K562 (cell line): ENCODE data around the gene SMIM35. TPM values are rescaled to one million over a fixed set of nuclear protein-coding genes. Genes with fewer than 3 reads are reported as not detected.

Experiments
- ATAC-seq: fragments of 200-7000 bp; cut with Tn5 transposase; 3 replicates; pipeline ENCODE4 v1.9.1; 2020; ENCODE audit warnings: moderate library complexity
- BruUV-seq: library from RNA; stranded (reverse); fragments of 400-500 nt; replicated peaks from 2 replicates; lab custom pipeline; 2021; lab: Mats Ljungman, UMichigan
- CTCF ChIA-PET: fragments of 300-600 bp; formaldehyde crosslinking; extraction: SDS; loops from one replicate; lab custom pipeline; 2021; ENCODE audit warnings: low intra/inter-chr PET ratio; lab: Yijun Ruan, JAX
- POLR2A ChIA-PET: fragments of 300-600, 350-650 bp; sonication (Branson Sonifier 250); formaldehyde crosslinking; extraction: SDS; loops from one replicate; lab custom pipeline; 2021; ENCODE audit warnings: antibody characterized with exemption, inconsistent platforms; lab: Yijun Ruan, JAX
- DNase-seq, 4 experiments: peaks; one replicate each; pipeline versions ENCODE4 v3.0.0 to v3.0.0-alpha.2; 2011 to 2018; ENCODE audit warnings: low spot score in 3 of 4, mixed read lengths in 3 of 4; ENCODE audit errors: extremely low read depth in 1 of 4
- FAIRE-seq: peaks from 2 replicates; lab custom pipeline; 2011; peaks lifted over from hg19 to GRCh38; lab: Jason Lieb, UNC
- H2AFZ ChIP-seq: 2 replicates; pipeline ENCODE4 v1.6.0; 2011; ENCODE audit warnings: low read depth, low read length, control low read depth, inconsistent platforms
- H3K27ac ChIP-seq: fragments of 200-600 bp; 3 replicates; pipeline ENCODE4 v1.8.0; 2011; ENCODE audit warnings: low read depth, mild to moderate bottlenecking, control low read depth, inconsistent platforms, low read length, moderate library complexity, mixed read lengths; ENCODE audit errors: extremely low read depth
- H3K27me3 ChIP-seq, 2 experiments: fragments of 300-600 bp in 1 of 2; 2 replicates in 1 of 2; 3 replicates in 1 of 2; pipeline versions ENCODE4 v1.6.0 to v1.8.0; 2011; ENCODE audit warnings: inconsistent platforms in 2 of 2, low read length in 2 of 2, mild to moderate bottlenecking in 1 of 2, mixed read lengths in 1 of 2, moderate library complexity in 1 of 2; ENCODE audit not compliant: control insufficient read depth in 2 of 2, insufficient read depth in 2 of 2
- H3K36me3 ChIP-seq: fragments of 300-600 bp; 3 replicates; pipeline ENCODE4 v1.8.0; 2011; ENCODE audit warnings: mild to moderate bottlenecking, low read length, inconsistent platforms; ENCODE audit not compliant: control insufficient read depth, insufficient read depth
- H3K4me1 ChIP-seq, 2 experiments: fragments of 200-600 bp in 1 of 2; replicated peaks in 1 of 2; 2 replicates in 1 of 2; 3 replicates in 1 of 2; pipeline versions ENCODE4 v1.5.1 to v1.8.0; 2011; ENCODE audit warnings: inconsistent platforms in 2 of 2, low read length in 2 of 2, mild to moderate bottlenecking in 1 of 2, mixed read lengths in 1 of 2, moderate library complexity in 1 of 2; ENCODE audit not compliant: control insufficient read depth in 2 of 2, insufficient read depth in 2 of 2
- H3K4me2 ChIP-seq: 2 replicates; pipeline ENCODE4 v1.6.1; 2011; ENCODE audit warnings: low read length, control low read depth, inconsistent platforms, mixed read lengths; ENCODE audit not compliant: insufficient read depth
- H3K4me3 ChIP-seq: fragments of 200-600 bp; sonication (generic), shearing (Covaris generic); 2 replicates; pipeline ENCODE4 v1.5.1; 2016; ENCODE audit warnings: control low read depth, inconsistent platforms
- H3K79me2 ChIP-seq: fragments of 200-600 bp; 3 replicates; pipeline ENCODE4 v1.8.0; 2011; ENCODE audit warnings: low read length, inconsistent platforms; ENCODE audit not compliant: control insufficient read depth, insufficient read depth
- H3K9ac ChIP-seq, 2 experiments: 2 replicates each; pipeline versions ENCODE4 v1.6.0 to v1.6.1; 2011; ENCODE audit warnings: low read depth in 2 of 2, low read length in 2 of 2, control low read depth in 1 of 2, inconsistent platforms in 1 of 2, mild to moderate bottlenecking in 1 of 2, mixed read lengths in 1 of 2; ENCODE audit not compliant: insufficient read depth in 1 of 2
- H3K9me1 ChIP-seq: one replicate; pipeline ENCODE4 v1.6.0; 2011; ENCODE audit warnings: inconsistent platforms, mild to moderate bottlenecking, low read length, moderate library complexity; ENCODE audit not compliant: control insufficient read depth, insufficient read depth
- H3K9me3 ChIP-seq: replicated peaks from 2 replicates; pipeline ENCODE4 v1.5.1; 2011; ENCODE audit warnings: low read depth, low read length, inconsistent platforms; ENCODE audit not compliant: control insufficient read depth, insufficient read depth
- H4K20me1 ChIP-seq: replicated peaks from 2 replicates; pipeline ENCODE4 v1.6.1; 2011; ENCODE audit warnings: low read length, inconsistent platforms, mixed read lengths; ENCODE audit not compliant: control insufficient read depth, insufficient read depth
- BDP1 ChIP-seq: IDR thresholded peaks from 3 replicates; pipeline ENCODE4 v1.6.1; 2011; ENCODE audit not compliant: insufficient read length, insufficient read depth
- ELF1 ChIP-seq: fragments of 200-800 bp; sonication (Bioruptor generic); IDR thresholded peaks from 2 replicates; pipeline ENCODE4 v1.6.1; 2016; ENCODE audit warnings: missing genetic modification characterization, missing compliant biosample characterization
- FOSL1 ChIP-seq: fragments of 200-800 bp; sonication (Bioruptor generic); conservative IDR thresholded peaks from 2 replicates; pipeline ENCODE4 v1.6.1; 2016; ENCODE audit warnings: missing genetic modification characterization, missing compliant biosample characterization
- GATAD2B ChIP-seq: fragments of 450-650 bp; IDR thresholded peaks from 2 replicates; pipeline ENCODE4 v1.6.1; 2017; ENCODE audit warnings: mild to moderate bottlenecking, borderline replicate concordance
- KLF10 ChIP-seq: fragments of 250-450 bp; sonication (Bioruptor Pico); IDR thresholded peaks from 2 replicates; pipeline ENCODE4 v1.6.1; 2021; ENCODE audit warnings: matching md5 sums
- NCOA2 ChIP-seq, 2 experiments: fragments of 450-650 bp; IDR thresholded peaks; 2 replicates each; pipeline ENCODE4 v1.6.1; 2018; ENCODE audit warnings: mild to moderate bottlenecking in 2 of 2, moderate library complexity in 1 of 2; ENCODE audit not compliant: partially characterized antibody in 2 of 2
- NFE2L1 ChIP-seq: fragments of 450-650 bp; IDR thresholded peaks from 2 replicates; pipeline ENCODE4 v1.6.1; 2016; ENCODE audit warnings: missing genetic modification characterization, low read depth, mild to moderate bottlenecking, missing compliant biosample characterization, moderate library complexity, borderline replicate concordance
- NRF1 ChIP-seq, 2 experiments: fragments of 450-650 bp; IDR thresholded peaks in 1 of 2; conservative IDR thresholded peaks in 1 of 2; 2 replicates each; pipeline ENCODE4 v1.6.1; 2014; ENCODE audit warnings: mild to moderate bottlenecking in 2 of 2
- ZNF212 ChIP-seq: fragments of 450-650 bp; formaldehyde crosslinking; IDR thresholded peaks from 2 replicates; pipeline ENCODE4 v1.4.0; 2020; ENCODE audit warnings: mild to moderate bottlenecking
- ZZZ3 ChIP-seq: fragments of 450-650 bp; IDR thresholded peaks from 2 replicates; pipeline ENCODE4 v1.6.1; 2016; ENCODE audit warnings: antibody characterized with exemption, mild to moderate bottlenecking, moderate library complexity
- WGBS: fragments of 100-300 bp; shearing (Covaris generic); methylation state at CpG from one replicate; pipeline ENCODE4 v1.1.6; 2016; ENCODE audit warnings: low coverage, mixed read lengths; ENCODE audit not compliant: insufficient coverage; ENCODE audit errors: missing lambda C conversion rate; 5-methylcytosine and 5-hydroxymethylcytosine counted together
- in situ Hi-C: fragments of 300-500 bp; cut with MboI; formaldehyde crosslinking; loops from 4 replicates; pipeline ENCODE4 v1.15.0; 2018; ENCODE audit warnings: inconsistent platforms, mixed read lengths
- intact Hi-C: fragments of 100-400 bp; cut with micrococcal nuclease; formaldehyde crosslinking; loops from 2 replicates; pipeline ENCODE4 v1.14.2; 2022
- polyA plus RNA-seq, 8 experiments: library from polyadenylated mRNA; depleted of rRNA in 4 of 8; stranded (reverse) in 5 of 8; unstranded in 3 of 8; fragments of >200 nt; fragmentation: Nextera tagmentation in 2 of 8; fragmentation: Illumina TruSeq in 1 of 8; extraction: Ambion mirVana in 2 of 8; extraction: Trizol in 1 of 8; gene quantifications; 2 replicates each; pipeline versions ENCODE4 v1.2.1 to v1.2.3, GENCODE V29; 2011 to 2014; ENCODE audit warnings: inconsistent platforms in 1 of 8, missing spikeins in 1 of 8
- total RNA-seq, 7 experiments: library from RNA; depleted of rRNA in 6 of 7; stranded (reverse); fragments of >200 nt in 6 of 7; fragmentation: Illumina TruSeq in 2 of 7; extraction: Trizol in 2 of 7; gene quantifications; 2 replicates each; pipeline versions ENCODE4 v1.2.1 to v1.2.3, GENCODE V29; 2011 to 2021; ENCODE audit warnings: low replicate concordance in 1 of 7
- TF ChIP-seq, protein P1 (sequence below): fragments of 250-450 bp; sonication (Bioruptor Pico); IDR thresholded peaks from 2 replicates; pipeline ENCODE4 v1.4.0; 2020
- TF ChIP-seq, protein P2 (sequence below): fragments of 250-450 bp; sonication (Bioruptor Pico); IDR thresholded peaks from 2 replicates; pipeline ENCODE4 v1.8.0; 2022; ENCODE audit warnings: moderate library complexity, mild to moderate bottlenecking, inconsistent platforms
- TF ChIP-seq, protein P3 (sequence below): fragments of 250-450 bp; sonication (Bioruptor Pico); IDR thresholded peaks from 2 replicates; pipeline ENCODE4 v1.8.0; 2022; ENCODE audit warnings: inconsistent platforms, mild to moderate bottlenecking, moderate library complexity, borderline replicate concordance

The SMIM35 gene
- total and polyA plus RNA-seq, 9 of the 15 experiments (the other 6 are each of a cell fraction or from before 2014, with no cell fraction given) = 0.03 TPM; not detected in 7

DNA sequence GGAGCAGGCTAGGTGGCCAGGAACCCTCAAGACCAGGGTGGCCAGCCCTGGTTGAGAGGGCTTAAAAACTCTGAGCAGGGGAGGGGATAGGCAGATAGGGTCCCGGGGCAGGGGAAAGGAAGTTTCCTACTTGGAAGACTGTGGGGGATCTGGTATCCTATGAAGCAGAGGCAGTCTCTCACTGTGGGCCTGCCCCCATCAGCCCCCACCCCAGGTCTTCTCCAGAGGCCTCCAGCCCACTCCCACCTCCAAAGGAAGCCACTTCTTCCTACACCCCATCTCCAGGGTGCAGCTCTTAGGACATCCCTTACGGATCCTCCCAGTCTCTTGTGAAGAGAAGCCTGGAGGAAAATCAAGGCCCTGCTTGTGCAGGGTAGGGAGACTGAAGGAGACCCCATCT lies 49.6 kb upstream of the SMIM35 start:
- no peak for FAIRE-seq
- CTCF ChIA-PET = no interaction called here
- WGBS = 0% methylated on average over 2 of the region's 2 CpGs

DNA sequence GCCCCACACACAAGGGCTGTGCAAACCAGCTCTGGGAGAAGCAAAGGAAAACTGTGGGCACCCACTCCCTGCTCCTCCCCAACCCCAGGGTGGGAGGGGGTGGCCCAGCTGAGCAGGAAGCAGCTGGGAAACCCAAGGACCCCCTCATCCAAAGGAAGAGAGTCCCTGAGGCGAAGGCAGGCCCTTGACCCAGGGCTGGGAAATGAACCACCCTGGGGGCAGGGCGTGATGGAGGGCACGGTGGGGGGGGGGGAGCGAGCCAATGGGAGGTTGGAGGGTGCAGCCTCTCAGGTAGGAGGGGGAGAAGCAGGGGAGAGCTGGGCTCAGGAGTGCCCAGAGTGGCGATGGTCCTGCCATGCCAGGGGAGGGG lies 49.0 kb upstream of the SMIM35 start:
- Histone ChIP-seq H3K27me3 (peaks cover 22 to 58% of the 10 kb centered on the region in 2 experiments), H3K9me3 (no peaks in the 10 kb centered on the region), H3K4me2 (no peak overlapping the region), H3K79me2 (no peaks in the 10 kb centered on the region), H3K27ac (no peak overlapping the region), H3K36me3 (no peaks in the 10 kb centered on the region), H3K9ac (no peak overlapping the region), H3K4me3 (no peak overlapping the region), H3K4me1 (no peaks in the 10 kb centered on the region), H3K9me1 (peaks cover 3% of the 10 kb centered on the region), H2AFZ (no peak overlapping the region), H4K20me1 (no peaks in the 10 kb centered on the region; the same call in 1 of the 2 replicates)
- ChIA-PET POLR2A (interaction anchor here (0.9 kb wide), 1 partner anchor 24 kb away, joined by 4 read pairs; no protein-coding TSS in a partner anchor), CTCF (no interaction called here)
- WGBS = 0% methylated on average over 1 of the region's 5 CpGs
- no TSS peak for BruUV-seq
- FAIRE-seq (no peak), ATAC-seq (no peak), DNase-seq (no peak)
- in situ Hi-C loops = no loop called here
- intact Hi-C loops = no loop called here
- TF ChIP-seq, protein P1, sequence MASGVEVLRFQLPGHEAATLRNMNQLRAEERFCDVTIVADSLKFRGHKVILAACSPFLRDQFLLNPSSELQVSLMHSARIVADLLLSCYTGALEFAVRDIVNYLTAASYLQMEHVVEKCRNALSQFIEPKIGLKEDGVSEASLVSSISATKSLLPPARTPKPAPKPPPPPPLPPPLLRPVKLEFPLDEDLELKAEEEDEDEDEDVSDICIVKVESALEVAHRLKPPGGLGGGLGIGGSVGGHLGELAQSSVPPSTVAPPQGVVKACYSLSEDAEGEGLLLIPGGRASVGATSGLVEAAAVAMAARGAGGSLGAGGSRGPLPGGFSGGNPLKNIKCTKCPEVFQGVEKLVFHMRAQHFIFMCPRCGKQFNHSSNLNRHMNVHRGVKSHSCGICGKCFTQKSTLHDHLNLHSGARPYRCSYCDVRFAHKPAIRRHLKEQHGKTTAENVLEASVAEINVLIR (CRISPR knock-in tag) = no peak
- TF ChIP-seq, protein P2, sequence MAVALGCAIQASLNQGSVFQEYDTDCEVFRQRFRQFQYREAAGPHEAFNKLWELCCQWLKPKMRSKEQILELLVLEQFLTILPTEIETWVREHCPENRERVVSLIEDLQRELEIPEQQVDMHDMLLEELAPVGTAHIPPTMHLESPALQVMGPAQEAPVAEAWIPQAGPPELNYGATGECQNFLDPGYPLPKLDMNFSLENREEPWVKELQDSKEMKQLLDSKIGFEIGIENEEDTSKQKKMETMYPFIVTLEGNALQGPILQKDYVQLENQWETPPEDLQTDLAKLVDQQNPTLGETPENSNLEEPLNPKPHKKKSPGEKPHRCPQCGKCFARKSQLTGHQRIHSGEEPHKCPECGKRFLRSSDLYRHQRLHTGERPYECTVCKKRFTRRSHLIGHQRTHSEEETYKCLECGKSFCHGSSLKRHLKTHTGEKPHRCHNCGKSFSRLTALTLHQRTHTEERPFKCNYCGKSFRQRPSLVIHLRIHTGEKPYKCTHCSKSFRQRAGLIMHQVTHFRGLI = no peak
- TF ChIP-seq NFE2L1 (no peak), KLF10 (CRISPR knock-in tag) (no peak), NCOA2 (IDR thresholded peaks at IDR 0.05; ENCODE audit: partially characterized antibody in 2 of 2) (no peak), FOSL1 (tag) (no peak), NRF1 (conservative IDR thresholded peaks at IDR 0.05 in 1 of 2, IDR thresholded peaks at IDR 0.05 in 1 of 2) (no peak)

More for the DNA sequence above, 49.6 kb upstream of the SMIM35 start:
- no peaks in the 10 kb centered on the region for H3K79me2 ChIP-seq
- BruUV-seq = no TSS peak
- POLR2A ChIA-PET = interaction anchor here (0.6 to 0.9 kb wide), 2 partner anchors 12 to 24 kb away, joined by 3 to 4 read pairs; no protein-coding TSS in a partner anchor
- no peaks in the 10 kb centered on the region for H3K9me3 ChIP-seq
- intact Hi-C loops (no loop called here), in situ Hi-C loops (no loop called here)
- H3K36me3 ChIP-seq = no peaks in the 10 kb centered on the region
- H3K4me3 ChIP-seq = no peak overlapping the region
- peaks cover 22 to 64% of the 10 kb centered on the region in 2 experiments for H3K27me3 ChIP-seq
- no peak for TF ChIP-seq GATAD2B
- TF ChIP-seq BDP1 = no peak
- no peak for TF ChIP-seq ELF1 (tag)
- TF ChIP-seq ZNF212 (CRISPR knock-in tag) = no peak
- TF ChIP-seq, protein P3, sequence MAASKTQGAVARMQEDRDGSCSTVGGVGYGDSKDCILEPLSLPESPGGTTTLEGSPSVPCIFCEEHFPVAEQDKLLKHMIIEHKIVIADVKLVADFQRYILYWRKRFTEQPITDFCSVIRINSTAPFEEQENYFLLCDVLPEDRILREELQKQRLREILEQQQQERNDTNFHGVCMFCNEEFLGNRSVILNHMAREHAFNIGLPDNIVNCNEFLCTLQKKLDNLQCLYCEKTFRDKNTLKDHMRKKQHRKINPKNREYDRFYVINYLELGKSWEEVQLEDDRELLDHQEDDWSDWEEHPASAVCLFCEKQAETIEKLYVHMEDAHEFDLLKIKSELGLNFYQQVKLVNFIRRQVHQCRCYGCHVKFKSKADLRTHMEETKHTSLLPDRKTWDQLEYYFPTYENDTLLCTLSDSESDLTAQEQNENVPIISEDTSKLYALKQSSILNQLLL (CRISPR knock-in tag) = no peak
- no peak for TF ChIP-seq ZZZ3
- DNase-seq = no peak
- H3K4me1 ChIP-seq = no peaks in the 10 kb centered on the region
- H3K4me2 ChIP-seq = no peak overlapping the region
- H3K9ac ChIP-seq = no peak overlapping the region
- H4K20me1 ChIP-seq = no peaks in the 10 kb centered on the region; the same call in 1 of the 2 replicates
- H2AFZ ChIP-seq = no peak overlapping the region
- H3K9me1 ChIP-seq = peaks cover 3% of the 10 kb centered on the region
- H3K27ac ChIP-seq = no peak overlapping the region
- ATAC-seq = no peak
